K562 (cell line): ENCODE data around the gene PDE5A. TPM values are rescaled to one million over a fixed set of nuclear protein-coding genes. Genes with fewer than 3 reads are reported as not detected.
"Not testable (repeated sequence)": the region's sequence is repeated elsewhere in the genome, so short reads cannot be mapped to it uniquely, and the experiment has no call there.

Experiments
- ATAC-seq: fragments of 200-7000 bp; cut with Tn5 transposase; 3 replicates; pipeline ENCODE4 v1.9.1; 2020; ENCODE audit warnings: moderate library complexity
- BruUV-seq: library from RNA; stranded (reverse); fragments of 400-500 nt; replicated peaks from 2 replicates; lab custom pipeline; 2021; lab: Mats Ljungman, UMichigan
- CTCF ChIA-PET: fragments of 300-600 bp; formaldehyde crosslinking; extraction: SDS; loops from one replicate; lab custom pipeline; 2021; ENCODE audit warnings: low intra/inter-chr PET ratio; lab: Yijun Ruan, JAX
- POLR2A ChIA-PET: fragments of 300-600, 350-650 bp; sonication (Branson Sonifier 250); formaldehyde crosslinking; extraction: SDS; loops from one replicate; lab custom pipeline; 2021; ENCODE audit warnings: antibody characterized with exemption, inconsistent platforms; lab: Yijun Ruan, JAX
- DNase-seq, 4 experiments: peaks; one replicate each; pipeline versions ENCODE4 v3.0.0 to v3.0.0-alpha.2; 2011 to 2018; ENCODE audit warnings: low spot score in 3 of 4, mixed read lengths in 3 of 4; ENCODE audit errors: extremely low read depth in 1 of 4
- FAIRE-seq: peaks from 2 replicates; lab custom pipeline; 2011; peaks lifted over from hg19 to GRCh38; lab: Jason Lieb, UNC
- H2AFZ ChIP-seq: 2 replicates; pipeline ENCODE4 v1.6.0; 2011; ENCODE audit warnings: low read depth, low read length, control low read depth, inconsistent platforms
- H3K27ac ChIP-seq: fragments of 200-600 bp; 3 replicates; pipeline ENCODE4 v1.8.0; 2011; ENCODE audit warnings: low read depth, mild to moderate bottlenecking, control low read depth, inconsistent platforms, low read length, moderate library complexity, mixed read lengths; ENCODE audit errors: extremely low read depth
- H3K27me3 ChIP-seq, 2 experiments: fragments of 300-600 bp in 1 of 2; 2 replicates in 1 of 2; 3 replicates in 1 of 2; pipeline versions ENCODE4 v1.6.0 to v1.8.0; 2011; ENCODE audit warnings: inconsistent platforms in 2 of 2, low read length in 2 of 2, mild to moderate bottlenecking in 1 of 2, mixed read lengths in 1 of 2, moderate library complexity in 1 of 2; ENCODE audit not compliant: control insufficient read depth in 2 of 2, insufficient read depth in 2 of 2
- H3K36me3 ChIP-seq: fragments of 300-600 bp; 3 replicates; pipeline ENCODE4 v1.8.0; 2011; ENCODE audit warnings: mild to moderate bottlenecking, low read length, inconsistent platforms; ENCODE audit not compliant: control insufficient read depth, insufficient read depth
- H3K4me1 ChIP-seq, 2 experiments: fragments of 200-600 bp in 1 of 2; replicated peaks in 1 of 2; 2 replicates in 1 of 2; 3 replicates in 1 of 2; pipeline versions ENCODE4 v1.5.1 to v1.8.0; 2011; ENCODE audit warnings: inconsistent platforms in 2 of 2, low read length in 2 of 2, mild to moderate bottlenecking in 1 of 2, mixed read lengths in 1 of 2, moderate library complexity in 1 of 2; ENCODE audit not compliant: control insufficient read depth in 2 of 2, insufficient read depth in 2 of 2
- H3K4me2 ChIP-seq: 2 replicates; pipeline ENCODE4 v1.6.1; 2011; ENCODE audit warnings: low read length, control low read depth, inconsistent platforms, mixed read lengths; ENCODE audit not compliant: insufficient read depth
- H3K4me3 ChIP-seq: fragments of 200-600 bp; sonication (generic), shearing (Covaris generic); 2 replicates; pipeline ENCODE4 v1.5.1; 2016; ENCODE audit warnings: control low read depth, inconsistent platforms
- H3K79me2 ChIP-seq: fragments of 200-600 bp; 3 replicates; pipeline ENCODE4 v1.8.0; 2011; ENCODE audit warnings: low read length, inconsistent platforms; ENCODE audit not compliant: control insufficient read depth, insufficient read depth
- H3K9ac ChIP-seq, 2 experiments: 2 replicates each; pipeline versions ENCODE4 v1.6.0 to v1.6.1; 2011; ENCODE audit warnings: low read depth in 2 of 2, low read length in 2 of 2, control low read depth in 1 of 2, inconsistent platforms in 1 of 2, mild to moderate bottlenecking in 1 of 2, mixed read lengths in 1 of 2; ENCODE audit not compliant: insufficient read depth in 1 of 2
- H3K9me1 ChIP-seq: one replicate; pipeline ENCODE4 v1.6.0; 2011; ENCODE audit warnings: inconsistent platforms, mild to moderate bottlenecking, low read length, moderate library complexity; ENCODE audit not compliant: control insufficient read depth, insufficient read depth
- H3K9me3 ChIP-seq: replicated peaks from 2 replicates; pipeline ENCODE4 v1.5.1; 2011; ENCODE audit warnings: low read depth, low read length, inconsistent platforms; ENCODE audit not compliant: control insufficient read depth, insufficient read depth
- H4K20me1 ChIP-seq: replicated peaks from 2 replicates; pipeline ENCODE4 v1.6.1; 2011; ENCODE audit warnings: low read length, inconsistent platforms, mixed read lengths; ENCODE audit not compliant: control insufficient read depth, insufficient read depth
- CEBPB ChIP-seq: fragments of 450-650 bp; IDR thresholded peaks from 2 replicates; pipeline ENCODE4 v1.6.1; 2016; ENCODE audit warnings: missing genetic modification characterization, missing compliant biosample characterization
- CEBPG ChIP-seq, 3 experiments: fragments of 200-800 bp in 1 of 3; sonication (Bioruptor generic) in 1 of 3; sonication (generic) in 1 of 3; formaldehyde crosslinking in 1 of 3; IDR thresholded peaks in 2 of 3; conservative IDR thresholded peaks in 1 of 3; 2 replicates each; pipeline versions ENCODE4 v1.6.1 to v1.8.0; 2016 to 2022; ENCODE audit warnings: missing compliant biosample characterization in 2 of 3, missing genetic modification characterization in 2 of 3, mild to moderate bottlenecking in 1 of 3, missing genetic modification reagents in 1 of 3
- CTCF ChIP-seq, 3 experiments: IDR thresholded peaks in 2 of 3; conservative IDR thresholded peaks in 1 of 3; 2 replicates each; pipeline ENCODE4 v1.5.1; 2011 to 2012; ENCODE audit warnings: low read length in 3 of 3, mild to moderate bottlenecking in 3 of 3, control low read depth in 2 of 3, improper control_type of control experiment in 1 of 3, inconsistent platforms in 1 of 3, low read depth in 1 of 3, mixed read lengths in 1 of 3, moderate library complexity in 1 of 3; ENCODE audit not compliant: insufficient read depth in 2 of 3
- EGR1 ChIP-seq: fragments of 450-650 bp; conservative IDR thresholded peaks from 2 replicates; pipeline ENCODE4 v1.6.1; 2017; ENCODE audit warnings: mild to moderate bottlenecking
- ZNF384 ChIP-seq: IDR thresholded peaks from 2 replicates; pipeline ENCODE4 v1.6.1; 2012; ENCODE audit warnings: low read depth, low read length, improper control_type of control experiment
- WGBS: fragments of 100-300 bp; shearing (Covaris generic); methylation state at CpG from one replicate; pipeline ENCODE4 v1.1.6; 2016; ENCODE audit warnings: low coverage, mixed read lengths; ENCODE audit not compliant: insufficient coverage; ENCODE audit errors: missing lambda C conversion rate; 5-methylcytosine and 5-hydroxymethylcytosine counted together
- in situ Hi-C: fragments of 300-500 bp; cut with MboI; formaldehyde crosslinking; loops from 4 replicates; pipeline ENCODE4 v1.15.0; 2018; ENCODE audit warnings: inconsistent platforms, mixed read lengths
- intact Hi-C: fragments of 100-400 bp; cut with micrococcal nuclease; formaldehyde crosslinking; loops from 2 replicates; pipeline ENCODE4 v1.14.2; 2022
- polyA plus RNA-seq, 8 experiments: library from polyadenylated mRNA; depleted of rRNA in 4 of 8; stranded (reverse) in 5 of 8; unstranded in 3 of 8; fragments of >200 nt; fragmentation: Nextera tagmentation in 2 of 8; fragmentation: Illumina TruSeq in 1 of 8; extraction: Ambion mirVana in 2 of 8; extraction: Trizol in 1 of 8; gene quantifications; 2 replicates each; pipeline versions ENCODE4 v1.2.1 to v1.2.3, GENCODE V29; 2011 to 2014; ENCODE audit warnings: inconsistent platforms in 1 of 8, missing spikeins in 1 of 8
- total RNA-seq, 7 experiments: library from RNA; depleted of rRNA in 6 of 7; stranded (reverse); fragments of >200 nt in 6 of 7; fragmentation: Illumina TruSeq in 2 of 7; extraction: Trizol in 2 of 7; gene quantifications; 2 replicates each; pipeline versions ENCODE4 v1.2.1 to v1.2.3, GENCODE V29; 2011 to 2021; ENCODE audit warnings: low replicate concordance in 1 of 7

PDE5A gene
- total and polyA plus RNA-seq, 9 of the 15 experiments (the other 6 are each of a cell fraction or from before 2014, with no cell fraction given): 0.07 to 1.9 (median 0.29) TPM

- POLR2A ChIA-PET, H3K4me2 ChIP-seq, H3K4me1 ChIP-seq, in situ Hi-C loops, H3K9me3 ChIP-seq, H3K4me3 ChIP-seq, H3K9ac ChIP-seq, CTCF ChIA-PET, H2AFZ ChIP-seq, FAIRE-seq, ATAC-seq, H3K27ac ChIP-seq, H3K9me1 ChIP-seq, H4K20me1 ChIP-seq, H3K27me3 ChIP-seq, H3K79me2 ChIP-seq, intact Hi-C loops, BruUV-seq: not testable (repeated sequence)
- TF ChIP-seq ZNF384 (peak; percentile 76), CTCF (IDR thresholded peaks at IDR 0.05 in 2 of 3, conservative IDR thresholded peaks at IDR 0.05 in 1 of 3; ENCODE audit: insufficient read depth in 2 of 3, low read depth in 1 of 3, low read length in 3 of 3) (peak in 2 of 3 experiments; percentile 12 to 15; a peak in 2 of 6 replicates)
- 89% methylated on average over 2 of the region's 3 CpGs for WGBS
- DNase-seq: peak in 2 of 4 experiments; percentile 2 to 25
- peaks cover 32% of the 10 kb centered on the region; the same call in 1 of the 3 replicates for H3K36me3 ChIP-seq
Measured at GRCh38 chr4:119462733-119463132, 165.9 kb downstream of the PDE5A start.

GRCh38 chr4:119455734-119456133 is 172.9 kb downstream of the PDE5A start:
- in situ Hi-C loops; H3K9me3 ChIP-seq; H3K4me1 ChIP-seq; H3K4me2 ChIP-seq; intact Hi-C loops; H3K36me3 ChIP-seq; H2AFZ ChIP-seq; H3K27ac ChIP-seq; BruUV-seq; ATAC-seq; FAIRE-seq; H3K27me3 ChIP-seq; H3K9me1 ChIP-seq; CTCF ChIA-PET; POLR2A ChIA-PET; H4K20me1 ChIP-seq; TF ChIP-seq CEBPG (CRISPR knock-in tag; IDR thresholded peaks at IDR 0.05): not testable (repeated sequence)
- peak overlapping the region; percentile 39 for H3K4me3 ChIP-seq
- 32% methylated on average over 10 of the region's 18 CpGs for WGBS
- TF ChIP-seq EGR1 (0 out of 2 replicates have a peak, but pooled peaks have one; percentile 23), CEBPB (tag) (peak; percentile 42; the same call in 1 of the 2 replicates), CEBPG (tag; conservative IDR thresholded peaks at IDR 0.05 in 1 of 2, IDR thresholded peaks at IDR 0.05 in 1 of 2) (peak in 1 of 2 experiments; percentile 49; a peak in 2 of 4 replicates)
- peak overlapping the region in 1 of 2 experiments; percentile 61; a peak in 2 of 4 replicates for H3K9ac ChIP-seq
- DNase-seq: peak in 1 of 4 experiments; percentile 31
- peaks cover 17% of the 10 kb centered on the region for H3K79me2 ChIP-seq
